ENCODE measurements around the gene OR5D16. TPM values are rescaled to one million over a fixed set of nuclear protein-coding genes. Genes with fewer than 3 reads are reported as not detected.

OR5D16 gene
- total and polyA plus RNA-seq, 2 of the 4 experiments (the other 2 are of a cell fraction), result not detected

DNA sequence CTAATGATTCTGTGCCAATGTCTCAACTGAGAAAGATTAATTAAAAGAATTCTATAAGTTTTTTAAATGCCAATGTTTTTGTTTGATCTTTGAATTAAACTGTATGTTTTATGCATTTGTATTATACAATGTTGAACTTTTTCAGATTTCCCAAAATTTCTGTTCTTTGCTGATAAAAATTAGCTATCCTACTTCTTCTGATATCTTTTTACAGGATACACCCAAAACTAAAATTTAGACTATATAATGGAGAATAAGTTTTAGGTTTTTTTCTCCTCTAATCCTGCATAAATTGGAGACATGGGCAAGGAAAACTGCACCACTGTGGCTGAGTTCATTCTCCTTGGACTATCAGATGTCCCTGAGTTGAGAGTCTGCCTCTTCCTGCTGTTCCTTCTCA is 11.6 kb upstream of the OR5D16 start, which contains the start of gene OR5L2:
Gene OR5L2, plus strand, starts transcription at position 301 of the 400 bp plus-strand sequence. Its CDS starts 0 bp downstream, at position 301.
- Histone ChIP-seq H2BK15ac (ENCODE audit: low read depth, low read length) (no peak within 1 kb of the TSS), H4K91ac (ENCODE audit: insufficient read depth, low read depth, low read length) (no peak within 1 kb of the TSS), H3K36me3 (ENCODE audit: control insufficient read depth, insufficient read depth, low read length) (no peaks in the 10 kb centered on the region), H3K79me1 (ENCODE audit: low read depth in 1 of 2, low read length in 2 of 2) (no peaks in the 10 kb centered on the region), H3K4me1 (ENCODE audit: control insufficient read depth, insufficient read depth, low read length) (no peaks in the 10 kb centered on the region), H2AK5ac (ENCODE audit: low read depth, low read length) (no peak within 1 kb of the TSS), H4K20me1 (ENCODE audit: insufficient read depth, low read length) (no peaks in the 10 kb centered on the region), H3K18ac (ENCODE audit: low read depth, low read length) (no peak within 1 kb of the TSS), H3K56ac (ENCODE audit: extremely low read depth, insufficient read depth, low read length) (no peak within 1 kb of the TSS), H2BK120ac (ENCODE audit: low read depth, low read length) (no peak within 1 kb of the TSS), H2AFZ (replicated peaks; ENCODE audit: low read length, poor library complexity) (no peak within 1 kb of the TSS), H2BK20ac (ENCODE audit: low read depth, low read length) (no peak within 1 kb of the TSS), H3K23ac (ENCODE audit: low read depth, low read length) (no peak within 1 kb of the TSS), H3K4ac (ENCODE audit: low read depth, low read length) (no peak within 1 kb of the TSS), H3K9ac (ENCODE audit: low read depth, low read length) (no peak within 1 kb of the TSS), H2BK5ac (ENCODE audit: low read depth, low read length, poor library complexity, severe bottlenecking) (no peak within 1 kb of the TSS), H3K27me3 (ENCODE audit: control insufficient read depth, insufficient read depth, low read length) (no peaks in the 10 kb centered on the region), H2AK9ac (replicated peaks; ENCODE audit: low read depth, low read length, poor library complexity) (no peak within 1 kb of the TSS), H3K9me1 (ENCODE audit: insufficient read depth, low read length) (no peaks in the 10 kb centered on the region), H4K5ac (ENCODE audit: low read depth, low read length) (no peak within 1 kb of the TSS), H4K8ac (ENCODE audit: low read depth in 2 of 2, low read length in 2 of 2) (no peak within 1 kb of the TSS), H3K4me3 (ENCODE audit: insufficient read depth, low read depth, low read length) (no peak within 1 kb of the TSS), H3K14ac (replicated peaks; ENCODE audit: low read depth, low read length) (no peak within 1 kb of the TSS), H3K27ac (ENCODE audit: insufficient read depth, low read length) (no peak within 1 kb of the TSS), H3K9me3 (ENCODE audit: control insufficient read depth, insufficient read depth, low read length) (peaks cover 8% of the 10 kb centered on the region), H3K4me2 (ENCODE audit: low read depth, low read length) (no peak within 1 kb of the TSS)
- DNase-seq (no peak), ATAC-seq (ENCODE audit: low read depth) (no peak)
- no TSS peak for BruUV-seq (replicated peaks)
- CTCF ChIA-PET, result no interaction called here
- intact Hi-C loops (cut with micrococcal nuclease), result no loop called here
- dilution Hi-C loops (cut with HindIII; ENCODE audit: low sequenced_read_pairs, unreplicated experiment), result no loop called here
- in situ Hi-C loops (cut with MboI; ENCODE audit: low sequenced_read_pairs), result no loop called here
- POLR2A ChIA-PET (ENCODE audit: unreplicated experiment), result no interaction called here
- no peak for TF ChIP-seq MXI1 (IDR thresholded peaks at IDR 0.05; ENCODE audit: borderline replicate concordance, low read depth, low read length)
- TF ChIP-seq RAD21 (IDR thresholded peaks at IDR 0.05; ENCODE audit: low read length), result no peak
- TF ChIP-seq, protein P1, sequence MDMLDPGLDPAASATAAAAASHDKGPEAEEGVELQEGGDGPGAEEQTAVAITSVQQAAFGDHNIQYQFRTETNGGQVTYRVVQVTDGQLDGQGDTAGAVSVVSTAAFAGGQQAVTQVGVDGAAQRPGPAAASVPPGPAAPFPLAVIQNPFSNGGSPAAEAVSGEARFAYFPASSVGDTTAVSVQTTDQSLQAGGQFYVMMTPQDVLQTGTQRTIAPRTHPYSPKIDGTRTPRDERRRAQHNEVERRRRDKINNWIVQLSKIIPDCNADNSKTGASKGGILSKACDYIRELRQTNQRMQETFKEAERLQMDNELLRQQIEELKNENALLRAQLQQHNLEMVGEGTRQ (IDR thresholded peaks at IDR 0.05; ENCODE audit: low read depth, low read length), result no peak
- no peak for TF ChIP-seq SMC3 (IDR thresholded peaks at IDR 0.05; ENCODE audit: low read depth, low read length)
- TF ChIP-seq FOS (IDR thresholded peaks at IDR 0.05; ENCODE audit: low read depth, low read length), result no peak
- TF ChIP-seq POLR2A (IDR thresholded peaks at IDR 0.05; ENCODE audit: low read depth, low read length), result no peak
- TF ChIP-seq, protein P2, sequence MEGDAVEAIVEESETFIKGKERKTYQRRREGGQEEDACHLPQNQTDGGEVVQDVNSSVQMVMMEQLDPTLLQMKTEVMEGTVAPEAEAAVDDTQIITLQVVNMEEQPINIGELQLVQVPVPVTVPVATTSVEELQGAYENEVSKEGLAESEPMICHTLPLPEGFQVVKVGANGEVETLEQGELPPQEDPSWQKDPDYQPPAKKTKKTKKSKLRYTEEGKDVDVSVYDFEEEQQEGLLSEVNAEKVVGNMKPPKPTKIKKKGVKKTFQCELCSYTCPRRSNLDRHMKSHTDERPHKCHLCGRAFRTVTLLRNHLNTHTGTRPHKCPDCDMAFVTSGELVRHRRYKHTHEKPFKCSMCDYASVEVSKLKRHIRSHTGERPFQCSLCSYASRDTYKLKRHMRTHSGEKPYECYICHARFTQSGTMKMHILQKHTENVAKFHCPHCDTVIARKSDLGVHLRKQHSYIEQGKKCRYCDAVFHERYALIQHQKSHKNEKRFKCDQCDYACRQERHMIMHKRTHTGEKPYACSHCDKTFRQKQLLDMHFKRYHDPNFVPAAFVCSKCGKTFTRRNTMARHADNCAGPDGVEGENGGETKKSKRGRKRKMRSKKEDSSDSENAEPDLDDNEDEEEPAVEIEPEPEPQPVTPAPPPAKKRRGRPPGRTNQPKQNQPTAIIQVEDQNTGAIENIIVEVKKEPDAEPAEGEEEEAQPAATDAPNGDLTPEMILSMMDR (conservative IDR thresholded peaks at IDR 0.05; ENCODE audit: low read depth, low read length), result no peak
- no peak for TF ChIP-seq CHD1 (IDR thresholded peaks at IDR 0.05; ENCODE audit: low read depth, low read length)
- TF ChIP-seq RCOR1 (IDR thresholded peaks at IDR 0.05; ENCODE audit: insufficient replicate concordance, low read length), result no peak
- TF ChIP-seq, protein P3, sequence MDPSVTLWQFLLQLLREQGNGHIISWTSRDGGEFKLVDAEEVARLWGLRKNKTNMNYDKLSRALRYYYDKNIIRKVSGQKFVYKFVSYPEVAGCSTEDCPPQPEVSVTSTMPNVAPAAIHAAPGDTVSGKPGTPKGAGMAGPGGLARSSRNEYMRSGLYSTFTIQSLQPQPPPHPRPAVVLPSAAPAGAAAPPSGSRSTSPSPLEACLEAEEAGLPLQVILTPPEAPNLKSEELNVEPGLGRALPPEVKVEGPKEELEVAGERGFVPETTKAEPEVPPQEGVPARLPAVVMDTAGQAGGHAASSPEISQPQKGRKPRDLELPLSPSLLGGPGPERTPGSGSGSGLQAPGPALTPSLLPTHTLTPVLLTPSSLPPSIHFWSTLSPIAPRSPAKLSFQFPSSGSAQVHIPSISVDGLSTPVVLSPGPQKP (IDR thresholded peaks at IDR 0.05; ENCODE audit: borderline replicate concordance, low read depth, low read length), result no peak
- TF ChIP-seq RFX5 (IDR thresholded peaks at IDR 0.05; ENCODE audit: low read depth, low read length), result no peak
- no peak for TF ChIP-seq MAZ (IDR thresholded peaks at IDR 0.05; ENCODE audit: borderline replicate concordance, low read depth, low read length)
- no peak for TF ChIP-seq NFE2L2 (IDR thresholded peaks at IDR 0.05; ENCODE audit: low read depth, low read length)

All from IMR-90 (cell line).